Measurements from ENCODE around the gene CMIP. TPM values are rescaled to one million over a fixed set of nuclear protein-coding genes. Genes with fewer than 3 reads are reported as not detected.

CMIP gene
- total RNA-seq, 1 experiment from 2014 or later: 48.2 TPM

- WGBS (ENCODE audit: extremely low coverage, insufficient read length, low lambda C conversion rate): no CpG with 5 or more reads among the region's 23 CpGs
- TF ChIP-seq CTCF (conservative IDR thresholded peaks at IDR 0.05): no peak
- Histone ChIP-seq H3K4me1 (ENCODE audit: insufficient read depth, low read length) (peaks cover 2% of the 10 kb centered on the region; the same call in 1 of the 2 replicates), H4K91ac (ENCODE audit: insufficient read length, low read depth, low read length) (no peak overlapping the region), H3K23ac (ENCODE audit: insufficient read length, low read depth, low read length) (no peak overlapping the region), H3K9me3 (ENCODE audit: control insufficient read depth, low read depth, low read length) (no peaks in the 10 kb centered on the region), H2BK15ac (ENCODE audit: low read depth, low read length) (no peak overlapping the region), H2BK12ac (ENCODE audit: insufficient read length, low read depth, low read length) (no peak overlapping the region), H3K79me1 (ENCODE audit: insufficient read depth, low read depth, low read length, poor library complexity, severe bottlenecking) (peaks cover 5% of the 10 kb centered on the region), H4K8ac (replicated peaks; ENCODE audit: insufficient read length, low read depth, low read length) (no peak overlapping the region), H3K4ac (ENCODE audit: low read depth, low read length) (no peak overlapping the region), H3K27ac (ENCODE audit: insufficient read length, low read depth, low read length) (no peak overlapping the region), H3K4me2 (ENCODE audit: insufficient read depth, insufficient read length, low read length) (peak overlapping the region; percentile 72), H4K5ac (ENCODE audit: insufficient read length, low read depth, low read length) (no peak overlapping the region), H2AFZ (ENCODE audit: low read length) (no peak overlapping the region), H3K14ac (ENCODE audit: insufficient read depth, low read length) (no peak overlapping the region), H2BK5ac (ENCODE audit: insufficient read length, low read length) (no peak overlapping the region), H2BK120ac (ENCODE audit: low read depth, low read length, poor library complexity, severe bottlenecking) (no peak overlapping the region), H3K27me3 (ENCODE audit: insufficient read depth, low read length) (peaks cover 4% of the 10 kb centered on the region; the same call in 1 of the 2 replicates), H3K9ac (ENCODE audit: extremely low read depth, insufficient read length, low read length) (peak overlapping the region; percentile 65), H3K56ac (ENCODE audit: insufficient read length, low read depth, low read length) (no peak overlapping the region), H2AK5ac (ENCODE audit: insufficient read length, low read length) (no peak overlapping the region), H3K18ac (ENCODE audit: insufficient read length, low read depth, low read length) (no peak overlapping the region), H3K79me2 (ENCODE audit: insufficient read depth, low read length) (peaks cover 40% of the 10 kb centered on the region; the same call in 1 of the 2 replicates), H2BK20ac (ENCODE audit: low read depth, low read length, poor library complexity, severe bottlenecking) (no peak overlapping the region), H3K23me2 (ENCODE audit: insufficient read length, low read depth, low read length, poor library complexity, severe bottlenecking) (peaks cover 13% of the 10 kb centered on the region), H4K20me1 (ENCODE audit: control insufficient read depth, insufficient read depth, insufficient read length) (no peaks in the 10 kb centered on the region), H3T11ph (ENCODE audit: low read length) (no peak overlapping the region)
- peak overlapping the region; percentile 32 to 94 (median 32); a peak in 6 of 7 replicates for H3K27ac Mint-ChIP-seq
- peak overlapping the region; percentile 76 to 87 for H3K4me3 Mint-ChIP-seq
- peaks cover 27% of the 10 kb centered on the region for H3K27me3 Mint-ChIP-seq (ENCODE audit: low read depth)
- no peak for DNase-seq
- H3K4me1 Mint-ChIP-seq: peaks cover 57% of the 10 kb centered on the region in 2 experiments
- peaks cover 0 to 12% (median 8%) of the 10 kb centered on the region in 3 experiments; a peak in 3 of 7 replicates for H3K36me3 Mint-ChIP-seq (ENCODE audit: insufficient read depth in 1 of 3, low read depth in 3 of 3)
- no peaks in the 10 kb centered on the region for H3K9me3 Mint-ChIP-seq
Measured at GRCh38 chr16:81445966-81446906, 1.6 kb downstream of the CMIP start.

All from H9 (cell line).